Caco-2 (cell line): ENCODE data around the gene RTL10. TPM values are rescaled to one million over a fixed set of nuclear protein-coding genes. Genes with fewer than 3 reads are reported as not detected.

Experiments used
- BruUV-seq: library from RNA; stranded (reverse); fragments of 400-500 nt; replicated peaks from 2 replicates; lab custom pipeline; 2021; lab: Mats Ljungman, UMichigan
- CTCF ChIA-PET: fragments of 300-600 bp; sonication (Branson Sonifier 250); formaldehyde crosslinking; loops from one replicate; lab custom pipeline; 2022; ENCODE audit warnings: antibody characterized with exemption; lab: Charles Lee
- POLR2A ChIA-PET: fragments of 300-600 bp; sonication (Branson Sonifier 250); formaldehyde crosslinking; loops from one replicate; lab custom pipeline; 2022; ENCODE audit warnings: antibody characterized with exemption; lab: Charles Lee
- DNase-seq, 2 experiments: peaks; one replicate each; pipeline versions ENCODE4 v3.0.0 to v3.0.0-alpha.2; 2020 to 2022
- H3K27me3 ChIP-seq: replicated peaks from 2 replicates; pipeline ENCODE4 v1.6.0; 2011; ENCODE audit warnings: low read length; ENCODE audit not compliant: control insufficient read depth, insufficient read depth
- H3K36me3 ChIP-seq: 2 replicates; pipeline ENCODE4 v1.5.1; 2011; ENCODE audit warnings: low read length; ENCODE audit not compliant: control insufficient read depth, insufficient read depth
- H3K4me1 ChIP-seq: fragments of 250-450 bp; sonication (Bioruptor Pico); 2 replicates; pipeline ENCODE4 v1.5.1; 2020; ENCODE audit warnings: mild to moderate bottlenecking
- H3K4me3 ChIP-seq: 2 replicates; pipeline ENCODE4 v1.5.1; 2011; ENCODE audit warnings: low read depth, mild to moderate bottlenecking, control low read depth, low read length
- H3K9me3 ChIP-seq: fragments of 250-450 bp; sonication (Bioruptor Pico); 2 replicates; pipeline ENCODE4 v1.5.1; 2020; ENCODE audit warnings: mild to moderate bottlenecking, moderate library complexity
- H3K27ac Mint-ChIP-seq: one replicate; pipeline ENCODE4 v1.8.0; 2022; ENCODE audit warnings: mixed read lengths; ENCODE audit not compliant: unreplicated experiment
- H3K27me3 Mint-ChIP-seq: one replicate; pipeline ENCODE4 v1.8.0; 2022; ENCODE audit warnings: mixed read lengths; ENCODE audit not compliant: insufficient read depth, unreplicated experiment
- H3K36me3 Mint-ChIP-seq: one replicate; pipeline ENCODE4 v1.8.0; 2022; ENCODE audit warnings: mild to moderate bottlenecking, mixed read lengths; ENCODE audit not compliant: insufficient read depth, unreplicated experiment
- H3K4me1 Mint-ChIP-seq: one replicate; pipeline ENCODE4 v1.8.0; 2022; ENCODE audit warnings: low read depth, mixed read lengths; ENCODE audit not compliant: unreplicated experiment
- H3K4me3 Mint-ChIP-seq: one replicate; pipeline ENCODE4 v1.8.0; 2022; ENCODE audit warnings: mild to moderate bottlenecking, moderate library complexity, mixed read lengths; ENCODE audit not compliant: unreplicated experiment
- H3K9me3 Mint-ChIP-seq: one replicate; pipeline ENCODE4 v1.8.0; 2022; ENCODE audit warnings: mixed read lengths; ENCODE audit not compliant: unreplicated experiment
- CTCF ChIP-seq, 2 experiments: fragments of 200-600 bp in 1 of 2; IDR thresholded peaks; 1 replicate in 1 of 2; 2 replicates in 1 of 2; pipeline versions ENCODE4 v1.5.1 to v1.8.0; 2011 to 2022; ENCODE audit warnings: antibody characterized with exemption in 1 of 2, control low read depth in 1 of 2, inconsistent platforms in 1 of 2, low read depth in 1 of 2, low read length in 1 of 2, mild to moderate bottlenecking in 1 of 2, moderate library complexity in 1 of 2; ENCODE audit not compliant: insufficient read depth in 1 of 2, severe bottlenecking in 1 of 2, unreplicated experiment in 1 of 2
- intact Hi-C: fragments of 100-400 bp; cut with micrococcal nuclease; formaldehyde crosslinking; loops from one replicate; pipeline ENCODE4 v1.10.0; 2022; ENCODE audit not compliant: unreplicated experiment
- total RNA-seq: library from RNA; stranded (reverse); gene quantifications from 2 replicates; pipeline ENCODE4 v1.2.3, GENCODE V29; 2022

The RTL10 gene
- total RNA-seq, 1 experiment from 2014 or later, result 27.5 TPM

- Mint-ChIP-seq H3K36me3 (peaks cover 22% of the 10 kb centered on the region), H3K4me3 (peak overlapping the region; percentile 27), H3K27ac (peak overlapping the region; percentile 100), H3K4me1 (peaks cover 13% of the 10 kb centered on the region), H3K9me3 (no peaks in the 10 kb centered on the region), H3K27me3 (no peaks in the 10 kb centered on the region)
- Histone ChIP-seq H3K36me3 (no peaks in the 10 kb centered on the region; the same call in 1 of the 2 replicates), H3K27me3 (no peaks in the 10 kb centered on the region), H3K4me3 (no peak overlapping the region), H3K9me3 (no peaks in the 10 kb centered on the region), H3K4me1 (peaks cover 38% of the 10 kb centered on the region)
- ChIA-PET POLR2A (no interaction called here), CTCF (no interaction called here)
- intact Hi-C loops, result no loop called here
- no peak for TF ChIP-seq CTCF (IDR thresholded peaks at IDR 0.05; ENCODE audit: insufficient read depth in 1 of 2, low read depth in 1 of 2, low read length in 1 of 2, severe bottlenecking in 1 of 2, unreplicated experiment in 1 of 2)
- BruUV-seq, result no TSS peak
- DNase-seq, result peak in 1 of 2 experiments; percentile 25
These were observed 24.0 kb upstream of the RTL10 start for GRCh38 chr22:19878461-19879245.

GRCh38 chr22:19877626-19878339, 23.1 kb upstream of the RTL10 start:
- H3K36me3 Mint-ChIP-seq, result peaks cover 22% of the 10 kb centered on the region
- Histone ChIP-seq H3K36me3 (no peaks in the 10 kb centered on the region; the same call in 1 of the 2 replicates), H3K9me3 (no peaks in the 10 kb centered on the region), H3K27me3 (no peaks in the 10 kb centered on the region), H3K4me1 (peaks cover 30% of the 10 kb centered on the region), H3K4me3 (no peak overlapping the region)
- no peak overlapping the region for H3K4me3 Mint-ChIP-seq
- DNase-seq, result peak in 1 of 2 experiments; percentile 26
- ChIA-PET CTCF (no interaction called here), POLR2A (no interaction called here)
- H3K4me1 Mint-ChIP-seq, result peaks cover 13% of the 10 kb centered on the region
- H3K9me3 Mint-ChIP-seq, result no peaks in the 10 kb centered on the region
- BruUV-seq, result no TSS peak
- intact Hi-C loops, result no loop called here
- peak overlapping the region; percentile 100 for H3K27ac Mint-ChIP-seq
- no peak for TF ChIP-seq CTCF (IDR thresholded peaks at IDR 0.05; ENCODE audit: insufficient read depth in 1 of 2, low read depth in 1 of 2, low read length in 1 of 2, severe bottlenecking in 1 of 2, unreplicated experiment in 1 of 2)
- H3K27me3 Mint-ChIP-seq, result no peaks in the 10 kb centered on the region

- H3K4me1 ChIP-seq, result peaks cover 23% of the 10 kb centered on the region
- no peaks in the 10 kb centered on the region; the same call in 1 of the 2 replicates for H3K36me3 ChIP-seq
- H3K4me3 ChIP-seq, result no peak overlapping the region
- no peaks in the 10 kb centered on the region for H3K9me3 ChIP-seq
- H3K4me1 Mint-ChIP-seq, result peaks cover 13% of the 10 kb centered on the region
- DNase-seq, result peak in 1 of 2 experiments; percentile 26
- peaks cover 21% of the 10 kb centered on the region for H3K36me3 Mint-ChIP-seq
- intact Hi-C loops, result no loop called here
- CTCF ChIA-PET, result no interaction called here
- H3K27ac Mint-ChIP-seq, result peak overlapping the region; percentile 26
- no peaks in the 10 kb centered on the region for H3K27me3 ChIP-seq
- no peak overlapping the region for H3K4me3 Mint-ChIP-seq
- TF ChIP-seq CTCF (IDR thresholded peaks at IDR 0.05; ENCODE audit: insufficient read depth in 1 of 2, low read depth in 1 of 2, low read length in 1 of 2, severe bottlenecking in 1 of 2, unreplicated experiment in 1 of 2), result no peak
- POLR2A ChIA-PET, result interaction anchor here (0.5 kb wide), 1 partner anchor 67 kb away, joined by 3 read pairs; no protein-coding TSS in a partner anchor
- no peaks in the 10 kb centered on the region for H3K9me3 Mint-ChIP-seq
- no peaks in the 10 kb centered on the region for H3K27me3 Mint-ChIP-seq
- BruUV-seq, result no TSS peak
These were observed 22.4 kb upstream of the RTL10 start for GRCh38 chr22:19876941-19877625.
